ENCODE results near the gene FAM184B.

Gene FAM184B

DNA sequence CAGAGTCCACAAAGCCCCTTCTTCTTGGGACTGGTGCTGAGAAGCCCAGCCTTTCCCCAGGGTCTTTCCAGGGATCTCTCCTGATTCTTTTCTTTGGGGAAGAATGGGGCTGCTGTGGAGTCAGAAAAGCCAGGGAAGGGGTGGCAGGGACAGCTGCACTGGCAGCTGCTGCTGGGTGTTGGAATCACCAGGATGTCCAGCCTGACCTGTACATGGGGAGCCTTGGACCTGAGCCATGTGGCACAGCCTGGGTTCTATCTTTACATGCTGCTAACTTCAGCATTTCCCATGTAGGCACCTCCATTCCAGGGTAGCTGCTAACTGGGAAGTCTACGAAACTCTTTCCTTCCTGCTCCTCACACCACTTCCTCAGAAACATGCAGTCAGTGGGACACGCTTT lies 131.0 kb downstream of the FAM184B start:
- H3K4me2 ChIP-seq (ENCODE audit: low read length), result no peak overlapping the region
- TF ChIP-seq, protein P1, sequence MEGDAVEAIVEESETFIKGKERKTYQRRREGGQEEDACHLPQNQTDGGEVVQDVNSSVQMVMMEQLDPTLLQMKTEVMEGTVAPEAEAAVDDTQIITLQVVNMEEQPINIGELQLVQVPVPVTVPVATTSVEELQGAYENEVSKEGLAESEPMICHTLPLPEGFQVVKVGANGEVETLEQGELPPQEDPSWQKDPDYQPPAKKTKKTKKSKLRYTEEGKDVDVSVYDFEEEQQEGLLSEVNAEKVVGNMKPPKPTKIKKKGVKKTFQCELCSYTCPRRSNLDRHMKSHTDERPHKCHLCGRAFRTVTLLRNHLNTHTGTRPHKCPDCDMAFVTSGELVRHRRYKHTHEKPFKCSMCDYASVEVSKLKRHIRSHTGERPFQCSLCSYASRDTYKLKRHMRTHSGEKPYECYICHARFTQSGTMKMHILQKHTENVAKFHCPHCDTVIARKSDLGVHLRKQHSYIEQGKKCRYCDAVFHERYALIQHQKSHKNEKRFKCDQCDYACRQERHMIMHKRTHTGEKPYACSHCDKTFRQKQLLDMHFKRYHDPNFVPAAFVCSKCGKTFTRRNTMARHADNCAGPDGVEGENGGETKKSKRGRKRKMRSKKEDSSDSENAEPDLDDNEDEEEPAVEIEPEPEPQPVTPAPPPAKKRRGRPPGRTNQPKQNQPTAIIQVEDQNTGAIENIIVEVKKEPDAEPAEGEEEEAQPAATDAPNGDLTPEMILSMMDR (IDR thresholded peaks at IDR 0.05; ENCODE audit: low read length), result no peak
- no peak for TF ChIP-seq EZH2 (IDR thresholded peaks at IDR 0.05; ENCODE audit: borderline replicate concordance, low read length)
- no peak overlapping the region for H3K9ac ChIP-seq (ENCODE audit: low read length)

DNA sequence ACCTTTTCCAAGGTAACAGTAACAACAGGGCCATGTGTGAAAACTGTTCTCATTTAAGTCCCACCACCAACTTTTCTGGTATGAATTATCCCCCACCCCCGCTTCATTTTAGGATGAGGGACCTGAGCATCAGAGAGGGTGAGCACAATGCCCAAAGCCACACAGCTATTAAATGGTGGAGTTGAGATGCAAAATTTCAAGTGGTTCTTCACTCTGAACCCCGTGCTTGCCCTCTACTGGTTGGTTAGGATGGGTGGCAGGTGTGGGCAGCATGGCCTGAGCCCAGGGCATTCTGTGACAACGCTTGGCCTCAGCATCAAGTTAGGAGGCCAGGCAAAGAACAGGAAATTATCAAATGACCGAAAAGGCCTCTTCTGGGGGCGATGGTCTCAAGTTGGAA lies 133.5 kb downstream of the FAM184B start:
- Histone ChIP-seq H3K79me2 (ENCODE audit: insufficient read depth, low read length) (no peaks in the 10 kb centered on the region), H3K4me3 (ENCODE audit: low read depth, low read length, poor library complexity, severe bottlenecking) (no peak overlapping the region), H3K9me3 (ENCODE audit: low read length) (no peaks in the 10 kb centered on the region), H3K4me1 (ENCODE audit: insufficient read depth, low read length, severe bottlenecking) (no peaks in the 10 kb centered on the region), H3K9ac (ENCODE audit: low read length) (no peak overlapping the region), H3K36me3 (ENCODE audit: insufficient read depth, low read length) (no peaks in the 10 kb centered on the region), H3F3A (ENCODE audit: insufficient read depth, low read length) (no peaks in the 10 kb centered on the region), H3K27me3 (ENCODE audit: insufficient read depth, low read length) (no peaks in the 10 kb centered on the region), H3K27ac (ENCODE audit: low read depth, low read length, poor library complexity, severe bottlenecking) (no peak overlapping the region), H3K4me2 (ENCODE audit: low read length) (no peak overlapping the region), H2AFZ (ENCODE audit: low read length) (no peak overlapping the region), H4K20me1 (ENCODE audit: insufficient read depth, low read length) (no peaks in the 10 kb centered on the region), H3K9me2 (ENCODE audit: low read depth, low read length) (no peaks in the 10 kb centered on the region)
- TF ChIP-seq, protein P1 (IDR thresholded peaks at IDR 0.05; ENCODE audit: low read length), result no peak
- TF ChIP-seq EZH2 (IDR thresholded peaks at IDR 0.05; ENCODE audit: borderline replicate concordance, low read length), result no peak

More for the DNA sequence above, 131.0 kb downstream of the FAM184B start:
- Histone ChIP-seq H3K36me3 (ENCODE audit: insufficient read depth, low read length) (no peaks in the 10 kb centered on the region), H3K4me3 (ENCODE audit: low read depth, low read length, poor library complexity, severe bottlenecking) (no peak overlapping the region), H3K9me3 (ENCODE audit: low read length) (no peaks in the 10 kb centered on the region), H3K4me1 (ENCODE audit: insufficient read depth, low read length, severe bottlenecking) (no peaks in the 10 kb centered on the region), H3F3A (ENCODE audit: insufficient read depth, low read length) (no peaks in the 10 kb centered on the region), H3K27ac (ENCODE audit: low read depth, low read length, poor library complexity, severe bottlenecking) (no peak overlapping the region), H3K27me3 (ENCODE audit: insufficient read depth, low read length) (no peaks in the 10 kb centered on the region), H2AFZ (ENCODE audit: low read length) (no peak overlapping the region), H3K9me2 (ENCODE audit: low read depth, low read length) (no peaks in the 10 kb centered on the region), H3K79me2 (ENCODE audit: insufficient read depth, low read length) (no peaks in the 10 kb centered on the region), H4K20me1 (ENCODE audit: insufficient read depth, low read length) (no peaks in the 10 kb centered on the region)

DNA sequence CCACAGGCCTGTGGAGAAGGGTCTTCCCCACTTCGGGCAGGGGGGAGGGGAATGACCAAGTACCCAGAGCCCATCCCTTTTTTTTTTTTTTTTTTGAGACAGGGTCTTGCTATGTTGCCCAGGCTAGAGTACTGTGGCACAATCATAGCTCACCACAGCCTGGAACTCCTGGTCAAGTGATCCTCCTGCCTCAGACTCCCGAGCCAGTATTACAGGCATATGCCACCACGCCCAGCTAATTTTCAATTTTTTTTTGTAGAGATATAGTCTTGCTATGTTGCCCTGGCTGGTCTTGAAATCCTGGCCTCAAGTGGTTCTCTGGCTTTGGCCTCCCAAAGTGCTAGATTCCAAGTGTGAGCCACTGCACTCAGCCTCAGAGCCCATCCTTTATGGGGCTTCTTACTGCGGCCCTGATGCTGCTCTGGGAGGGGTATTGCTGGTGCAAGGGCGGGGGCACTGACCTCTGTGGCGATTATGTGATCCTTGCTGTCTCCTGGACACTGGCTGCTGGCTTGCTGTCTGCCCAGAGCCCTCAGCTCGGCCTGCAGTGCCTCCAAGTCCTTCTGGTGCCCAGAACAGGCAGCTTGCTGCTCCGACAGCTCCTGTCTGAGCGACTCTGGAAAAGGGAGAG lies 134.1 kb downstream of the FAM184B start:
- no peaks in the 10 kb centered on the region for H3K36me3 ChIP-seq (ENCODE audit: insufficient read depth, low read length)
- H3K9ac ChIP-seq (ENCODE audit: low read length), result no peak overlapping the region

More for the DNA sequence above, 134.1 kb downstream of the FAM184B start:
- H3K27me3 ChIP-seq (ENCODE audit: insufficient read depth, low read length), result no peaks in the 10 kb centered on the region
- no peak overlapping the region for H3K27ac ChIP-seq (ENCODE audit: low read depth, low read length, poor library complexity, severe bottlenecking)
- H3K4me1 ChIP-seq (ENCODE audit: insufficient read depth, low read length, severe bottlenecking), result no peaks in the 10 kb centered on the region
- H3K79me2 ChIP-seq (ENCODE audit: insufficient read depth, low read length), result no peaks in the 10 kb centered on the region
- H4K20me1 ChIP-seq (ENCODE audit: insufficient read depth, low read length), result no peaks in the 10 kb centered on the region
- no peak for TF ChIP-seq EZH2 (IDR thresholded peaks at IDR 0.05; ENCODE audit: borderline replicate concordance, low read length)
- TF ChIP-seq, protein P1 (IDR thresholded peaks at IDR 0.05; ENCODE audit: low read length), result no peak
- H2AFZ ChIP-seq (ENCODE audit: low read length), result no peak overlapping the region
- no peaks in the 10 kb centered on the region for H3K9me2 ChIP-seq (ENCODE audit: low read depth, low read length)
- no peaks in the 10 kb centered on the region for H3K9me3 ChIP-seq (ENCODE audit: low read length)
- H3K4me2 ChIP-seq (ENCODE audit: low read length), result no peak overlapping the region
- no peak overlapping the region for H3K4me3 ChIP-seq (ENCODE audit: low read depth, low read length, poor library complexity, severe bottlenecking)
- H3F3A ChIP-seq (ENCODE audit: insufficient read depth, low read length), result no peaks in the 10 kb centered on the region
